ENCODE data around the gene RAD51B. TPM values are rescaled to one million over a fixed set of nuclear protein-coding genes. Genes with fewer than 3 reads are reported as not detected.

RAD51B gene
- polyA plus RNA-seq, 1 experiment: 6.6 TPM

DNA sequence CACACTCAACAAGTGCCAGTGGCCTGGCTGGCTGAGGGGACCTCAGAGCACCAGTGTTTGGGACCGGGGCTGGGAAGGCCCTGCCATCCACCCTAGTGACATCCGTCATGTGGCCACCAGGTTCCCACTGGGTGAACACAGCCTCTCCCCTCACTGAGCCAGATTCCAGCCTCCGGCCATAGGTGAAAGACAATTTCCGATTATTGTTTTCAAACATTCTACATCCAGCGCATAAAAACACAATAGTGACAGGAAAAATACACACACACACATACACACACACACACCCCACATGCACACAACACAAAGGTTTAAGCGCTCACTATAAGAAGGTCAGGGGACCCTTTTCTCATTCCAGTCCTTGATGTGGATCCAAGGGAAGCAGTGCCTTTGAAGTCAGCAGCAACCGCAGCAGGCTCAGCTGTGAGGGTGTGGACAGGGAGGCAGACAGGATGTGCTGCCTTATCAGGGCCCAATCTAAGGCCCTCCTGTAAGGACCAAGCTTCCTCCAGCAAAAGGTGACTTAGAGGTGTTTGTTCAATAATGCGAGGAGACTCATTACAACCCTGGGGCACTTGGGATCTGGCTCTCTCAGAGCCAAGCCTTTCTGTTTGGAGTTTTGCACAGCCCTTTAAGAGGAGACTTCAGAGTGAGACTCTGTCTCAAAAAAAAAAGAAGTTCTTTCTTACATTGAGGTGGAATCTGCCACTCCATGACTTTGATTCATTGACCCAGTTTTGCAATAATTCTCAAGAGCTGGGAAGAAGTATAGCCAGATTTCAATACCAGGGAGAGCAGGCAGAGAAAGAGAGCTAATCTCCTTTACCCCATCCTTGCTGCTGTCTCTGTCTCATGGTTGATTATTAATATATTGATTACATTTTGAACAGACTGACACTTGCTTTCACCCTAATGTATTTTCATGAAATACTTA is 745.5 kb downstream of the RAD51B start:
- CTCF ChIA-PET: interaction anchor here (0.9 kb wide), 2 partner anchors 225 to 621 kb away, joined by 3 read pairs; no protein-coding TSS in a partner anchor
- Histone ChIP-seq H3K9me3 (ENCODE audit: control insufficient read depth, insufficient read depth, low read length) (no peaks in the 10 kb centered on the region), H3K4me3 (ENCODE audit: low read depth, low read length) (no peak overlapping the region), H3K27me3 (ENCODE audit: control insufficient read depth, insufficient read depth, low read length) (peaks cover 3% of the 10 kb centered on the region), H3K27ac (ENCODE audit: low read depth, low read length) (peak overlapping the region; percentile 11)
- no peak for DNase-seq (ENCODE audit: low read depth, low spot score)
- TF ChIP-seq, protein P1, sequence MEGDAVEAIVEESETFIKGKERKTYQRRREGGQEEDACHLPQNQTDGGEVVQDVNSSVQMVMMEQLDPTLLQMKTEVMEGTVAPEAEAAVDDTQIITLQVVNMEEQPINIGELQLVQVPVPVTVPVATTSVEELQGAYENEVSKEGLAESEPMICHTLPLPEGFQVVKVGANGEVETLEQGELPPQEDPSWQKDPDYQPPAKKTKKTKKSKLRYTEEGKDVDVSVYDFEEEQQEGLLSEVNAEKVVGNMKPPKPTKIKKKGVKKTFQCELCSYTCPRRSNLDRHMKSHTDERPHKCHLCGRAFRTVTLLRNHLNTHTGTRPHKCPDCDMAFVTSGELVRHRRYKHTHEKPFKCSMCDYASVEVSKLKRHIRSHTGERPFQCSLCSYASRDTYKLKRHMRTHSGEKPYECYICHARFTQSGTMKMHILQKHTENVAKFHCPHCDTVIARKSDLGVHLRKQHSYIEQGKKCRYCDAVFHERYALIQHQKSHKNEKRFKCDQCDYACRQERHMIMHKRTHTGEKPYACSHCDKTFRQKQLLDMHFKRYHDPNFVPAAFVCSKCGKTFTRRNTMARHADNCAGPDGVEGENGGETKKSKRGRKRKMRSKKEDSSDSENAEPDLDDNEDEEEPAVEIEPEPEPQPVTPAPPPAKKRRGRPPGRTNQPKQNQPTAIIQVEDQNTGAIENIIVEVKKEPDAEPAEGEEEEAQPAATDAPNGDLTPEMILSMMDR (IDR thresholded peaks at IDR 0.05; ENCODE audit: low read depth, low read length): no peak
- POLR2A ChIA-PET: interaction anchor here (0.6 to 1.3 kb wide), 2 partner anchors 16 to 228 kb away, joined by 3 to 4 read pairs; partner anchors contain the start of gene ZFP36L1

DNA sequence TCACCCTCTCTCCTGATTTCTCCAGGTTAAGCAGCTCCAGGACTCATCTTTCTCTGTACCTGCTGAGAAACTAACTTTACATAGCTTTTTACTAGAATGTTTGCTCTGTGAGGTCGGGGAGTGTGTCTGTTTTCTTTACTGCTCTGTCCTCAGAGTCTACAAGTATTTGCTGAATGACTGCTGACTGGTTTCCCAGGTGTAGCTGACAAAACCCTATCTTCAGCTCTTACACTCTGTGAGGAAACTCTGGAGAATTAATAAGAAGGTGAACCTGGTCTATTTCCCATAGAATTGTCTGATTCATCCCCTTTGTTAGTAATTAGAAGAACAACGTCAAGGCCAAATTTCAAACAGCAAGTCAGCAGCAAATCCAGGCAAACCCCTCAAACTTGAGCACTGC is 746.5 kb downstream of the RAD51B start:
- no peak overlapping the region for H3K27ac ChIP-seq (ENCODE audit: low read depth, low read length)
- ChIA-PET POLR2A (interaction anchor here (0.6 to 1.3 kb wide), 2 partner anchors 17 to 227 kb away, joined by 3 to 4 read pairs; partner anchors contain the start of gene ZFP36L1), CTCF (interaction anchor here (0.9 kb wide), 1 partner anchor 224 kb away, joined by 3 read pairs; no protein-coding TSS in a partner anchor)
- TF ChIP-seq, protein P1 (IDR thresholded peaks at IDR 0.05; ENCODE audit: low read depth, low read length): no peak
- no peaks in the 10 kb centered on the region for H3K9me3 ChIP-seq (ENCODE audit: control insufficient read depth, insufficient read depth, low read length)
- H3K4me3 ChIP-seq (ENCODE audit: low read depth, low read length): no peak overlapping the region
- peaks cover 3% of the 10 kb centered on the region for H3K27me3 ChIP-seq (ENCODE audit: control insufficient read depth, insufficient read depth, low read length)
- no peak for DNase-seq (ENCODE audit: low read depth, low spot score)

DNA sequence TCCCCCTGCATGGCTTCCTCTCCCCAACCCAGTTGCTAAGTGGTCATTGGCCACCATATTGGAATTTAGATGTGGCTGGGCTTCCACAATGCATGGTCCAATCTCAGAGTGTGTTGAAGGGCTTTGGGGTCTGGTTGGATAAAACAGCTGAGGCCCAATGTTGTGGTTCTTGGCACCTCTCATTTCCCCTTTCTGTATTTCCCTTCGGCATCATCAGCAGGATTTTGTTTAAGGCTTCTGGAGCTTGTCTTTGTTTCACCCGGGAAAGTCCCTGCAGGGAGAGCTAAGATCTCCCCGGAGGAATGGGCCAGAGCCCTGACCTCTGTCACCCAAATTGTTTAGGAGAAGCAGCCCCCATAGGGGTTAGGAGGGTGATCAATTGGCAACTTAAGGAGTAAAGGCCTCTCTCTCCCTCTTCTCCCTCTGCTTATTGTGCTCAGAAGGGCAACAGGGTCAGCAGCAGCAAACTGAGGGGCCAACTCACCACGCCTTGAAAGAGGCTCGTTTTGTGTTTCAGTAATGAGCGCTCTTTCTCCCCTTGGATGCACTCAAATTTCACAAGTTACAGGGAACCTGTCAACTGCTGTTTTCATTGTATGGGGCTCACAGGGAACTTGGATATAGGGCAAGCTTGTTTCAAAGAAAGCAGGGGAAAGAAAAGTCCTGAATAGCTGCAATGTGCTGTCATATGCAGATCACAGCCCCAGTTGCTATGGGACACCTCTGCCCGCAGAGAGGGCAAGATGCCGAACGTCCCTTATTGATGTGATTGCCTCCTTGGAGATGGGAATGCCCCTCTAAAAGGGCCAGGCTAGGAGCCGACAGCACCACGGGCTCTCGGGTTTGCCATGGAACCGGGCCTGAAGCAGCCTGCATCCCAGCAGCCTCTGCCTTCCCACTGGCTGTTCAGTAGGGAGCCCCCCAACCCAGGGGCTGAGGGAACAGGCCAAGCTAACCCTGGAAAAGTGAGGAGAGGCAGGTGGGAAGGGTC is 749.6 kb downstream of the RAD51B start:
- CTCF ChIA-PET: no interaction called here
- no peak overlapping the region for H3K27ac ChIP-seq (ENCODE audit: low read depth, low read length)
- H3K27me3 ChIP-seq (ENCODE audit: control insufficient read depth, insufficient read depth, low read length): no peaks in the 10 kb centered on the region
- peaks cover 8% of the 10 kb centered on the region; the same call in 1 of the 2 replicates for H3K9me3 ChIP-seq (ENCODE audit: control insufficient read depth, insufficient read depth, low read length)
- H3K4me3 ChIP-seq (ENCODE audit: low read depth, low read length): no peak overlapping the region
- no peak for DNase-seq (ENCODE audit: low read depth, low spot score)
- POLR2A ChIA-PET: interaction anchor here (1.0 to 1.3 kb wide), 2 partner anchors 224 kb away, joined by 3 read pairs; partner anchors contain the start of gene ZFP36L1
- TF ChIP-seq, protein P1 (IDR thresholded peaks at IDR 0.05; ENCODE audit: low read depth, low read length): no peak

DNA sequence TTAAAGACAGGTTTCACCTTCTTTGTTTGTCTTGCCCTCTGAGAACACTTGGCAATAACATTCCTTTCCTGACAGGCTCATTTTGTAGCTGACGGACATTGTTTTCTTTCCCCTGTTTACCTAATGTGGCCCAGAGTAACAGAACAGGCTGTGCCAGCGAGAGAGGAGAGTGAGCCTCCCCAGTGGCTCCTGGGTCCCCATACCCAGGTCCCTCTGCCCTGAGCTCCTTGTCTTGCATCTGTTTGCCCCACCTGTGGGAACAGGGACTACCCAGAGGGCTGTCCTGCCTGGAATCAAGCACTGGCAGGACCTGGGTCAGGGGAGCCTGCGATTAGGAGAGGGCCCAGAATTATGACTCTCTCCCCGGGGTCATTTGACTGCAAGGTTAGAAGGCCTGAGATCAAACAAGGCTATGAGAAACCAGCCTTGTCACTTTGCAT is 750.4 kb downstream of the RAD51B start:
- H3K9me3 ChIP-seq (ENCODE audit: control insufficient read depth, insufficient read depth, low read length): peaks cover 8% of the 10 kb centered on the region; the same call in 1 of the 2 replicates
- H3K4me3 ChIP-seq (ENCODE audit: low read depth, low read length): no peak overlapping the region
- TF ChIP-seq, protein P1 (IDR thresholded peaks at IDR 0.05; ENCODE audit: low read depth, low read length): no peak
- no peak overlapping the region for H3K27ac ChIP-seq (ENCODE audit: low read depth, low read length)
- H3K27me3 ChIP-seq (ENCODE audit: control insufficient read depth, insufficient read depth, low read length): no peaks in the 10 kb centered on the region
- CTCF ChIA-PET: interaction anchor here (1.2 kb wide), 1 partner anchor 281 kb away, joined by 3 read pairs; no protein-coding TSS in a partner anchor
- POLR2A ChIA-PET: interaction anchor here (1.3 kb wide), 1 partner anchor 223 kb away, joined by 3 read pairs; the partner anchor contains the start of gene ZFP36L1
- no peak for DNase-seq (ENCODE audit: low read depth, low spot score)

All from AG04450 (cell line).